DMS79 (cell line): ENCODE data around the gene ZNF581.

Experiments used
- DNase-seq: peaks from one replicate; lab custom pipeline; 2025; lab: John Stamatoyannopoulos, UW

The ZNF581 gene

DNA sequence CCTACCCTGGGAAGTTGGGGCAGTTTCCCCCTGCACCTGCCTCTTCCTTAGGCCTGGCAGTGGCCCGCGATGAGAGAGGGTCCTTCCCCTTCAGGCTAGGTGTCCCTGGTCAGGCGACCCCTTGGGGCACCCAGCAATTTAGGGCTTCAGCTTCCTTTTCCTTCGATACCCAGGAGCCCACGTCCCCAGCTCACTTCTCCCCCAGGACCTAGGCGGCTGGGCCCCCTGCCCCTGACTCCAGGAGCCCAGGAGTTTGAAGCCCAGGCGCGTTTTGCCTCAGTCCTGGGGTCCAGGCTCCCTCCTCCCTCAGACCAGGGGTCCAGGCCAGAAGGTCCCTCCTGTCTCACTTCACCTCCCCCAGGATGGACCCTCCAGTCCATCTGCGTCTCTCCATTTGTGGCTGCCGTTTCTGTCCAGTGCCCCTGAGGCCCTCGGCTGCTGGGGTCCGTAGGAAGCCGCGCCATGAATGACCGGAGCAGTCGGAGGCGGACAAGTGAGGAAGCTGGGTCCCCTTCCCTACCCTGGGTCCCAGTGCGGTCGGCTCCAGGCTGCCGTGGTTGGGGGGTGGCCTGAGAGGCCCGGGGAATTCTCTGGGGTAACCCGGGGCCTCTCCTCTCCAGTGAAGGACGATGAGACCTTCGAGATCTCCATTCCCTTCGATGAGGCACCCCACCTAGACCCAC lies 5.3 kb downstream of the ZNF581 start:
- DNase-seq: no peak

DNA sequence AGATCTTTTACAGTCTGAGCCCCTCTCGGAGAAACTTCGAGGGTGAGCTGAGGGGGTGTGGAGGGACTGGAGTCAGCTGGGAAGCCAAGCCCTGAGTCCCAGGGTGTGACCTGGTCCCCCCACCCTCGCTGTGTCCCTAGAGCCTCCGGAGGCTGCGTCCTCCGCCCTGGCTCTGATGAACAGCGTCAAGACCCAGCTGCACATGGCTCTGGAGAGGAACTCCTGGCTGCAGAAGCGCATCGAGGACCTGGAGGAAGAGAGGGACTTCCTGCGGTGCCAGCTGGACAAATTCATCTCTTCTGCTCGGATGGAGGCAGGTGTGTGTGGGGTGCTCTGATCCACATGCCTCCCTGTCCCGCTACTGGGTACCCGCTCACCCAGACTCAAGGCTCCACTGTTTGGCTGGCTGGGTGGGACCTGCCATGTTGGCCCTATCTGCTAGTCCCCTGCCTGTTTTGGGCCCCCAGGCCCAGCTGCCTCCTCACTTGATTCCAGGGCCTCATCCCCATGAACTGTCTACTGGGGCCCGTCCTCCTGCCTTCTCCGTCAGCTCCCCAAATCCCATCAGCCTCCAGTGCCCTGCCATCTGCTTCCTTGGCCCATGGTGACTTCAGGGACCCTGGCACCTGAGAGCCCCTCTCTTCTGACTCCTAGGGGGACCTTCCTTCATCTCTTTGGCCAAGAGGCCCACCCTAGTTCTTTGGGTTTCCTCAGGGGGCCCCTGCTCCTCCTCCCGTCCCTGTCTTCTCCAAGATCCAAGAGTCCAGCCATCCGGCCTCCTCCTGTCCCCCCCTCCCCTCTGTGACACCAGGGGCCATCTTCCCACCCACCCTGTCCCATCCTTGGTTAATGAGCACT lies 6.0 kb downstream of the ZNF581 start:
- DNase-seq: no peak

GRCh38 chr19:55650126-55650557 lies 6.7 kb downstream of the ZNF581 start:
- DNase-seq: no peak

DNA sequence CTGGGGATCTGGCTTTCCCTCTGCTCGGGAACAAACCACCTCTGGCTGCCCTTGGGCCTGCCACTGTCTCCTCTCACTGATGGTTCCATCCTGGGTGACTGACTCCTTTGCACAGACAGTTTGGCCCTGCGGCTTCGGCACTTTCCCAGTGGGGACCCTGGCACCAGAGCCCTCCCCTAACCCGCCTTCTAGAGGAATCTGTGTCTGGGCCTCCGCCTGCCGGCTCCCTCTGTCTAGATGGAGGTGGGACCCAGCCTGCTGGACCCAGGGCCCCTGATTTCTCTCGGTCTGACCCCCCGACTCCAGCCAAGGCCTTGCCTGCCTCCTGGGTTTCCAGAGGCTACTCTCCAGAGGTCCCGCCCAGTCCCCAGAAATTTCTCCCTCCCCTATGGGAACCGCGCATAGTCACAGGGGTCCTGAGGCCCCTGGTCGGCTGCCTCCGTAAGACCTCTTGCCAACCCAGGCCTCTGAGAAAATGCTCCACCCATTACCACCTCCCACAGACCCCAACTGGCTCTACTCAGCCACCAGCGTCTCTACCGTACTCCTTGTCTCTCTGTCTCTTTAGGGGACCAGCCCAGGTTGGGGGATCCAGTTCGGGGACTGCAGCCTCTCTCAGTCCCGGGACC lies 7.3 kb downstream of the ZNF581 start:
- DNase-seq: no peak

GRCh38 chr19:55651236-55651635 lies 7.8 kb downstream of the ZNF581 start:
- DNase-seq: no peak

DNA sequence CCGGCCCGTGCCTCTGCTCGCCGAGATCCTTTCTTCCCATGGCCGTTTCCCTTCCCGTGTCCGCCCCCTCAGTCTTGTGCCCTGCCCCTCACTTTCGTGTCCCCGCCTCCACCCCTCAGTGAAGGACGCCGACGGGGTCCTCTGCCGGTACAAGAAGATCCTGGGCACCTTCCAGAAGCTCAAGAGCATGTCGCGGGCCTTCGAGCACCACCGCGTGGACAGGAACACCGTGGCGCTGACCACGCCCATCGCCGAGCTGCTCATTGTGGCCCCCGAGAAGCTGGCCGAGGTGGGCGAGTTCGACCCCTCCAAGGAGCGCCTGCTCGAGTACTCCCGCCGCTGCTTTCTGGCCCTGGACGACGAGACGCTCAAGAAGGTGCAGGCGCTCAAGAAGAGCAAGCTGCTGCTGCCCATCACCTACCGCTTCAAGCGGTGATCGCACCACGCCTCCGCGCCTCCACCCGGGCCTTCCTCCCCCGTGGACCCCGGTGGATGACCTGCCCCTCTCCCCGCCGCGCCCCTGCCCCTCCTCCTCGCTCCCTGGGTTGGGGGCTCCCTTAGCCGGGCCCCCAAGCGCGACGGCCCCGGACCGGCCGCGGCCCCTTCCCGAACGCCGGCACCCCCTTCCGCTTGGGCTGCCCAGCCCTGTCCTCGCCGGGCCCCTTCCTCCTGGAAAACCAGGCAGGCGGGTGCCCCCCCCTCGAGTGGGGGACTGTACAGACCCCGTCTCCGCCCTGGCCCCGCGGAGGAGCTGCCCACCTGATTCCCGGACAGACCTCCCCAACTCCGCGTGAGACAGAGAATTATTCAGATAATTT lies 9.1 kb downstream of the ZNF581 start:
- no peak for DNase-seq

GRCh38 chr19:55653651-55654322 lies 10.3 kb downstream of the ZNF581 start:
- DNase-seq: peak; percentile 98

- DNase-seq: peak; percentile 97
Observed at GRCh38 chr19:55654323-55654867, 10.9 kb downstream of the ZNF581 start.

DNA sequence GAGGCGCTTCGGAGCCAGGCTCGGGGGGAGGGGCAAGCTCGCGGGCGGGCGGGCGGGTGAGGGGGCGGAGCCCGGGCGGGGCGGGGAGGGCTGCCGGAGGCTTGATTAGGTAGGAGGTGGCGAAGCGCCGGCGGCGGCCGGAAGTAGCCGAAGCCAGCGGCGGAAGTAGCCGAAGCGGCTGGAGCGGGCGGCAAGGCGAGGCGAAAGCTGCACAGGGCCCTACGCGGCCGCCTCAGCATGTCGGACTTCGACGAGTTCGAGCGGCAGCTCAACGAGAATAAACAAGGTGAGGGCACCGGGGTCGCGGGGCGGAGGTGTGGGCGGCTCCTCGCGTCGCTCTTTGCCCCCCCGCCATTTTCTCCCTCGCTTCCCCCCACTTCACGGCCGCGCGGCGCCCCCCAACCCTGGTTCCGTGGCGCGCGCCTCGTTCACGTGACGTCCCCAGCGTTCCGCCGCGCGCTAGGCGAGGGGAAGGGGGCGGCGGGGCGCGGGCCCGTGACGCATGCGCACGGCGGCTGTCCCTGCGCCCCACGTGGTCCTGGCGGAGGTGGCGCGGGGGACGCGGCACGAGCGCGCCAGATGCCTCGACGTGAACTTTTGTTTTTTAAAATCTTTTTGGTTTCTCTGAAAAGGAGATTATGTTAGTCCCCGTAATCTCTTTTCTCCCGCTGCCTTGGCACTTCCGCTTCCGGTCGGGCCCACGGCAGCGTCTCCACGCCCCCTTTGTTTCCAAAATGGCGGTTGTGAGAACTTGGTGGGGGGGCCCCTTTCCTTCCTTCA lies 11.6 kb downstream of the ZNF581 start, which contains the start of gene U2AF2:
TSS of gene U2AF2 (plus strand) at position 168 of the 780 bp plus-strand sequence. CDS start at position 238, 70 bp downstream.
- peak; percentile 73 for DNase-seq

DNA sequence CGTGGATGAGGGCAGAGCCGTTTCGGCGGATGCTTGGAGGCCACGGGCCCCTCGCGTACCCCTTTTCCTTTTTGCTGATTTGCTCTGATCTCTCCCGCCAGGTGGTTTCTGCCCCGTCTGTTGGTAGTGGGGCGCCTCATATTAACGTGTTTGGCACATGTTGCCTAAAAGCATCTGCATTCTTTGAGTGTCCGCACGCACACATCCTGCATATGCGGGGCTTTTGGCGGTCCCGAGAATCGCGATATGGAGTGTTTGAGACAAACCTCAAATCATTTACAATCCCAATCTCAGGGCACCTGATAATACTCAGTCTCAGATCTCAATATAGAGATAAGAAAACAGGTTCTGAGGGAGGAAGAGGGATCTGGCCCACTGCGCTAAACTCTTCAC lies 12.2 kb downstream of the ZNF581 start:
- DNase-seq: no peak

DNA sequence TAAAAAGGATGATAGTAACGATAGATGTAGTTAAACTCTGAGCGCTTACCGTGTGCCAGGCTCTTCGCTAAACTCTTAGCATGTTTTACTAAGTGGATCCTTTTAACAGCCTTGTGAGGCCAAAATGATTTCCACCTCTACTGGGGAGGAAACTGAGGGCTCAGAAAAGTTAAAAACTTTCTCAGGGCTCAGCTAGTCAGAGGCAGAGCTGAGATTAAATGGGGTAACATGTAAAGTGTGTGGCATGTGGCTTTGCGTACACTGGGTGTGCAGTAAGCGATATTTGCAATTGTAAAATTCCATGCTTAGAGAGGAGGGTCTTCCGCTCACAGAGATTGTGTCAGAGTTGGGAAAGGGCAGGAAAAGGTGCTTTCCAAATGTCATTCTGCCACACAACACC lies 13.1 kb downstream of the ZNF581 start:
- DNase-seq: no peak

GRCh38 chr19:55656988-55657747 lies 13.7 kb downstream of the ZNF581 start:
- no peak for DNase-seq

DNA sequence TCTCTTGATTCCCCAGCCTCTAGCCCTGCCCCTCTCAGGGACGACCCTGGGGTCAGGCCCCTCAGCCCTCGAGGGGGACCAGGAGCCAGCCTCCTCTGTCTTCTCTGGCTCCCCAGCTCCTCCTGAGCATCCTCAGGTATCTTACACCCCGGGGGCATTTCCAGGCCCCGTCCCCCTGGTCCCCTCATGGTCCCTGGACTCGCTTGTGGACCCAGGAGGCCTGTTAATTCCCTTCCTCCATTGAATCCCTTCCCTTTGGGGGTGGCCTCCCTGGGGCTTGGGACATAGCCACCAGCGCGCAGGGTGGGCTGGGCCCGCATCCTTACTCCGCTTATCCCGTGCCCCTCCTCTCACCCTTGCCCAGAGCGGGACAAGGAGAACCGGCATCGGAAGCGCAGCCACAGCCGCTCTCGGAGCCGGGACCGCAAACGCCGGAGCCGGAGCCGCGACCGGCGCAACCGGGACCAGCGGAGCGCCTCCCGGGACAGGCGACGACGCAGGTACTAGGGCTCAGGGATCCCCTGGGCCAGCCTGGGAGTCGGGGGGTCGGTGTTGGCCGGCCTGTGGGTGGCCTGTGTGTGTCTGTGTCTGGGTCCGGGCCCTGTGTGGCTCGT lies 15.5 kb downstream of the ZNF581 start:
- no peak for DNase-seq

GRCh38 chr19:55659822-55660221 lies 16.4 kb downstream of the ZNF581 start:
- no peak for DNase-seq

DNA sequence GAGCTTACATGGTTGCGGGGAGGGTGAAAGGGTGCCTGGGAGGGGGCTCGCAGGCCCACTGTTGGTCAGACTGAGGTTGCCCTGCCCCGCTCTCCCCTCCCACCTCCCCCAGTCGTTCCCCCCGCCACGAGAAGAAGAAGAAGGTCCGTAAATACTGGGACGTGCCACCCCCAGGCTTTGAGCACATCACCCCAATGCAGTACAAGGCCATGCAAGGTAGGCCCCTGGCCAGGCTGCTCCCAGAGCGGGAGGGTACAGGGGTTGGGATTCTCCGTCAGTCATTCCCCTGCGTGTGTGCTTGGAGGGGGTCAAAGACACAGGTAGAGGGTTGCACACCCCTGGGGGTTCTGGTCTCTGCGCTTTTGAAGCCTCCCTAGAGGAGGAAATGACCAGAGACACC lies 17.0 kb downstream of the ZNF581 start:
- no peak for DNase-seq

- no peak for DNase-seq
Observed at GRCh38 chr19:55660991-55661390, 17.5 kb downstream of the ZNF581 start.

GRCh38 chr19:55661826-55662225 lies 18.4 kb downstream of the ZNF581 start:
- no peak for DNase-seq

- no peak for DNase-seq
Observed at GRCh38 chr19:55663846-55664536, 20.5 kb downstream of the ZNF581 start.
